Dedifferentiated amniotic fluid mesenchymal stem cell (primary cell): Measurements from ENCODE around the gene STARD10.
"Not testable (repeated sequence)": the region's sequence is repeated elsewhere in the genome, so short reads cannot be mapped to it uniquely, and the experiment has no call there.

Experiments
- DNase-seq: peaks from one replicate; pipeline ENCODE4 v3.0.0-alpha.2; 2016; ENCODE audit errors: extremely low spot score

STARD10 gene

DNA sequence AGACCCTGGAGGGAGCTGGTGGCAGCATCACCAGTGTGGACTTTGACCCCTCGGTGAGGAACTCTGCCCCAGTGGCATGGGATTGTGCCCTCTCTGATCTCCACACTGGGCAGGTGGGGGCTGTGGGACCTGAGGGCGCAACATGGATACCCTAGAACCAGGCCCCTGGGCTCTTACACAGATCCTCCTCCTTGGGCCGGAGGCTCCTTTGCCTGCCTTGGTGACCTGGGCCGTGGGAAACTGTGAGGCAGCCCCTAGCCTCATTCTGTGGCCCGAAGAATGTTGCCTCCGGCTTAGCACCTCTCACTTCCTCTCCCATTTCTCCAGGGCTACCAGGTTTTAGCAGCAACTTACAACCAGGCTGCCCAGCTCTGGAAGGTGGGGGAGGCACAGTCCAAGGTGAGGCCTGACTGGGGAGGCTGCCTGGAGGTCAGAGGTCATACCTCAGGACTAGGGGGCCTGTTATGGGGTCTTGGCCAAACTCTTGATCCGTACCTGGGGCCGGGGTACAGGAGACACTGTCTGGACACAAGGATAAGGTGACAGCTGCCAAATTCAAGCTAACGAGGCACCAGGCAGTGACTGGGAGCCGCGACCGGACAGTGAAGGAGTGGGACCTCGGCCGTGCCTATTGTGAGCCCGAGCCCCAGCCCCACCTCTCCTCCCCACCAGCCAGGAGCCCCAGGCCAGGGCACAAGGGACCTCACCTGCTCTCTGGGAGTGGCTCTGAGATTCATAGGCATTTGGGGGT lies 32.5 kb upstream of the STARD10 start:
- DNase-seq, result no peak

DNA sequence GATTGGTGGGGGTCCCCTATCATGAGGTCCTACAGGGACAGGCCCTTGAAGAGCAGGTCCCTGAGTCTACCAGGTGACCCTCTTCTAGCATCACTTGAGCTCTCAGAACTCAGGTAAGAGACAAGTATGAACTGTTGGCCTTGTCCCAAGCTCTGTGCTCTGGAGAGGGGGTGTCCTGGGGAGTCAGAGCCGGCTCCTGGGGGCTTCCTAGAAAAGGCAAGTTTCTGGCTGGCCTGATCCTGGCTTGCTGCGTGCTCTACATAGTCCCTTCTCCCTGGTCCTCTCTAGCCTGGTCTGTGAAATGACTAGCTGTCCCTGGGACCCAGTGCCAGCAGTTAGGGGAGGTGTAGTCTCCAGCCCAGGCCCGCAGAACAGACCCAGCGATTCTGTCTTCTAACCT lies 31.8 kb upstream of the STARD10 start:
- no peak for DNase-seq

GRCh38 chr11:72824811-72825505 lies 31.1 kb upstream of the STARD10 start:
- DNase-seq, result no peak

DNA sequence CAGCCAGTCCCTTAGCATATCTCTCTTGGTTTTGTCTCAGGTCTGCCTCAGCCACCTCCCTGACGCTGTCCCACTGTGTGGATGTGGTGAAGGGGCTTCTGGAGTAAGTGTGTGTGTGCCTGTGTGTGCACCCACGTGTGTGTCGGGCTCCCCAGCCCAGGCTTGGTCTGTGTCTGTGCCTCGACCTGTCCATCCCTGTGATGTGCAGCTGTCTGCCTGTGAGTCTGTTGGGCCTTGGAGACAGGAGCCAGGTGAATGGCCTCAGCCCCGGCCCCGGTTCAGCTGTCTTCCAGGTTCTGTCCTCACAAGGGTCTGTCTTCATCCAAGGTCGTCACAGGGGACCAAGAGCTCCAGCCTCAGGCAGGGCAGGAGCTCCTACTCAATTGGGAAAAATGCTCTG lies 30.2 kb upstream of the STARD10 start:
- no peak for DNase-seq

GRCh38 chr11:72823105-72823804 lies 29.4 kb upstream of the STARD10 start:
- no peak for DNase-seq

DNA sequence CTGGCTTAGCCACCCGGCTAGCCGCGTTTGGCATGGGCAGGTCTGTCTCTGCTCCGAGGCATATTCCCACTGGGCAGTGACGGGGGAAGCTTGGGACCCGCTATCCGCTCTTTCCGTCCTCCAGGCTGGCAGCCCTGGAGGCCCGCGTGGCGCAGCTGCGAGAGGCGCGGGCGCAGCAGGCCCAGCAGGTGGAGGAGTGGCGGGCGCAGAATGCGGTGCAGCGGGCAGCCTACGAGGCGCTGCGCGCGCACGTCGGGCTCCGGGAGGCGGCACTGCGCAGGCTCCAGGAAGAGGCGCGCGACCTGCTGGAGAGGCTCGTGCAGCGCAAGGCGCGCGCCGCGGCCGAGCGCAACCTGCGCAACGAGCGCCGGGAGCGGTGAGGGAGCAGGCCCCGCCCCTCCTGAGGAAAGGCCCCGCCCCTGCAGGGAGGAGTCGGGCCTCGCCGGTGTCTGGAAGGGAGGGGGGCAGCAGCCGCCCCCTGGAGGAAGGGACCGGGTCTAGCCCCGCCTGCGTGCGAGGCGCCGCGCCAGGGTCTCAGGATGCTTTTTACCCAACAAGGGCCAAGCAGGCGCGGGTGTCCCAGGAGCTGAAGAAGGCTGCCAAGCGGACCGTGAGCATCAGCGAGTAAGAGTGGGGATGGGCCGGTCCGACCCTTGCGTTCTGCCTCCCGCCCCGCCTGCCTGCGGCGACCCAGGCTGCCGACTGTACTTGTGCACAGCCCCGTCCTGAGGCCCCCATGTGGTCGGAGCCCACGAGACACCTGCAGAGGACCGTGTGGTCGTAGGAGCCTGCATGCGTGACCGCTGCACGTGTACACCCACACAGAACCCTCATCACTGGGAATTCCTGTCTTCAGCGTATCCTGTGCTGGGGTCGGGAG lies 28.3 kb upstream of the STARD10 start:
- DNase-seq, result peak; percentile 63

DNA sequence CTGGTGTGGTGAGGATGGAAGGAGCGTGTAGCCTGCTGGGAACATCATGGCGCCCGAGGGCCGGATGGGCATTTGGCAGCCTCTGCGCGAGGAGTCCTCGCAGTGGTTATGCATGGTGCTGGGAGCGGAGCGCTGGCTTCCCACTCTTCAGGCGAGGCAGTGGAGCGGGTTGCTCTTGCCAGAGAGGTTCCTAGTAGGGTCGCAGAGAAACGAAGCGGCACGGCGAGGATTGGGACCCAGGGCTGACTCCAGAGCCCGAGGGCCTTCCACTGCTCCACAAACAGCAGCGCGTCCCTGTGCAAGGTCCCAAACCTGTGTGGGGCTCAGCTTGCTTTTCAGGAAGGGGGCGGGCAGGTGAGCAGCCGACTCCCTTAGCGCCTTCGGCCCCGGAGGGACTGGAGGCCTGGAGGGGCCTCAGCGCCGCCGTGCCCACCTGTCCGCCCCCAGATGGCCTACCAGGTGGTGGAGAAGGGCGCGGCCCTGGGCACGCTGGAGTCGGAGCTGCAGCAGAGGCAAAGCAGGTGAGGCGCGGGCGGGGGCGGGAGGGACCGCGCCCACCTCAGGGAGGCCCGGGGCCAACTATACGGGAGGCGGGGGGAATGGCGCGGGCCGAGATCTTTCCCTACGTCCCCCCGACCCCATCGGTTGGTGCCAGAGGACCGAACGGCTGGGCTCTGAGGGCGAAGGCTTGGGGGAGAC lies 27.5 kb upstream of the STARD10 start:
- DNase-seq, result no peak

- no peak for DNase-seq
These were observed 26.7 kb upstream of the STARD10 start for GRCh38 chr11:72820439-72821139.

DNA sequence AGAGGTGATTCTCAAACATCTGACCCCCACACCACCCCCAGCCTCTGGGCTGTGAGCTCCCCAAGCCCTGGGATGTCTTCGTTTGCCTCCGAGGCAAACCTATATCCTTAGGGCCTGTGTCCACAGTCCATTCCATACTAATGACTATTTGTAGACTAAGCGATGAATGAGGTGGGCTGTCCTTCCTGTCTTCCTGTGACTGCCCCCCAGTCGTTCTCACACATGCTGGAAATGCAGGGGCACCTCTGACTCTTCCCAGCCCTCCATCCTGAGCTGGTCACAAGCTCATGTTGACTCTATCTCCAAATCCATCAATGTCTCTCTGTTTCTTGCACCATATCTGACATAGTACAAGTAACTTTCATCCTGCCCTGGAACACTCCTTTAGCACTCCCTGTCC lies 25.1 kb upstream of the STARD10 start:
- DNase-seq, result no peak

- no peak for DNase-seq
These were observed 24.1 kb upstream of the STARD10 start for GRCh38 chr11:72817966-72818365.

- DNase-seq, result no peak
These were observed 22.6 kb upstream of the STARD10 start for GRCh38 chr11:72816404-72816990.

DNA sequence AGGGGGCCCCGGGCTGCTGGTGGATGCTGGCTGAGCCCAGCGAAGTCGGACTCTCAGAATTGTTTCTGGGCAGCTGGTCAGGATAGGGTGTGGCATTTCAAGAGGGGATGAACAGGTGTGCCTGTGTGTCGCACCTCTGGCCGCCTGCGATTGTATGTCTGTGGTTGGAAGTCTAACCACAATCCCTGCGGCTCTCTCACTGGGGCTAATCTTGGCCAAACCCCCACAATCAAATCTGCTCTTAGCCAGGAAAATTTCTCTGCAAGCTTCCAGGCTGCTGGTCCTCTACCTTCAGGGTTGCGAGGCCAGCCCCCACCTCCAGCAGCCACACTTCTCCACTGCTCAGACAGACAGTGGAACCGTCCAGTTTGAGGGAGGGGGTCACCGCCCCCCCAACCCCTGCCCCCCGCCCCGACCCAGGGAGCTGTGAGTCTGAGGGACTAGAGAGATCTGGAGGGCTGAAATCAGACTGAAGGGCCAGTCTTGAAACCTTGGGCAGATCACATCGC lies 21.3 kb upstream of the STARD10 start:
- DNase-seq, result no peak

DNA sequence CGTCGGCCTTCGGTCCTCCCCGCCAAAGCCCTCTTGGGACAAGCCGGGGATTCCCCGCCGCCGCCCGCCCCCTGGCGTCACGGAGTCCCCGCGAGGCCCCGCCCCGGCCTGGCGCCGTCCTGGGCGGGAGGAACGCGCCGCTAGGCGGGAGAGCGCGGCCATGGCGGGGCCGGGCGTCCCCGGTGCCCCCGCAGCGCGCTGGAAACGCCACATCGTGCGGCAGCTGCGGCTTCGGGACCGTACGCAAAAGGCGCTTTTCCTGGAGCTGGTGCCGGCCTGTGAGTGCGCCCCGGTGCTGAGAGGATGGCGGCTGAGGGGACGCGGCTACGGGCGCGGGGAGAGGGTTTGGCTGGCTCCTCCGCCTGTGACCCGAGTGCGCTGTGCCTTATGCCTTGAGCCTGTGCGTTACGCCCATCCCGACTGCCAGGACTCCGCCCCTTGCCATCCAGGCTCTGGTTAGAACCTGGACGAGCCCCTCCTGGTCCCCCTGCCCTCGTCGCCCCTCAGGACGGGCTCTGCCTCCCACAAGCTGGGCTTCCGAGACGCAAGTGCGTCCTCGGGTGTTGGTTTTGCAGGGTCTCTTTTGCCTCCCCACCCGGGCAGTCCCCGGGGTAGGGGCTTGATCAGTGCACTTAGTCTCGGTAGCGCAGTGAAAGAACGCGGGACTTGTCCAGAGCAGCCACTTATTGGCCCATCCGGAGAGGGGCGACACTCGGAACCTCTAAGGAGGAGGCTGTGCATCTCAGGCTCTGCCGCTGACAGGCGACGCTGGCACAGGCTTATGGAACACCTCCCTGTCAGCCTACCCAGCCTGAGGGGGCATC lies 20.7 kb upstream of the STARD10 start, which contains the start of gene ATG16L2:
Gene ATG16L2 (plus strand): TSS at position 126 of the 824 bp plus-strand sequence. CDS start 35 bp downstream, at position 161.
- DNase-seq, result peak; percentile 67

GRCh38 chr11:72813740-72814285 lies 20.0 kb upstream of the STARD10 start:
- peak; percentile 60 for DNase-seq

GRCh38 chr11:72812967-72813739 lies 19.3 kb upstream of the STARD10 start:
- no peak for DNase-seq

DNA sequence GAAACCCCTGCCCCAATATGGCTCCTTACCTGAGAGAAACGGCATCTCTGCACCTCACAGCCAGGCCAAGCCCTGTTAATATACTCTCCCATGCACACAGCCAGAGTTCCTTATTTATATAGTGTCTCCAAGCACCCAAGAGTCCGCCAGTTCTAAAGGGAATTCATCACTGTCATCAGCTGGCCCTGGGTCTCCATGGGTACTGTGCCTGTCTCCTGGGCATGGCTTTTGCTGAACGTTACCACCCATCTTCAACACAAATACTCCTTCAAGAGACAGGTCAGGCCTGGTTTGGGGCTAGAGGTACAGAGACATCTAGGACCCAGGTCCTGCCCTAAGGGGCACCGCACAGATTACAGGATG lies 18.7 kb upstream of the STARD10 start:
- no peak for DNase-seq

- DNase-seq, result not testable (repeated sequence)
These were observed 17.8 kb upstream of the STARD10 start for GRCh38 chr11:72811686-72812085.

GRCh38 chr11:72808331-72808798 lies 14.5 kb upstream of the STARD10 start:
- no peak for DNase-seq
